HepG2 (cell line): ENCODE results near the gene ZNF804B.

Experiments
- CHCHD3 ChIP-seq: sonication (generic); formaldehyde crosslinking; IDR thresholded peaks from 2 replicates; pipeline ENCODE4 v1.8.0; 2022; ENCODE audit warnings: mild to moderate bottlenecking, missing genetic modification reagents, moderate library complexity
- HIVEP1 ChIP-seq: sonication (generic); formaldehyde crosslinking; IDR thresholded peaks from 2 replicates; pipeline ENCODE4 v1.4.0; 2020; ENCODE audit warnings: mild to moderate bottlenecking, missing genetic modification reagents
- MAZ ChIP-seq, 2 experiments: sonication (generic) in 1 of 2; formaldehyde crosslinking in 1 of 2; IDR thresholded peaks; 2 replicates each; pipeline versions ENCODE4 v1.5.0 to v1.6.1; 2012 to 2020; ENCODE audit warnings: low read depth in 2 of 2, mild to moderate bottlenecking in 2 of 2, borderline replicate concordance in 1 of 2, improper control_type of control experiment in 1 of 2, low read length in 1 of 2, missing genetic modification reagents in 1 of 2, moderate library complexity in 1 of 2
- PAX8 ChIP-seq: sonication (generic); formaldehyde crosslinking; IDR thresholded peaks from 2 replicates; pipeline ENCODE4 v1.8.0; 2022; ENCODE audit warnings: mild to moderate bottlenecking, missing genetic modification reagents, borderline replicate concordance
- ZBTB8A ChIP-seq: sonication (generic); formaldehyde crosslinking; IDR thresholded peaks from 2 replicates; pipeline ENCODE4 v1.4.0; 2020; ENCODE audit warnings: mild to moderate bottlenecking, low read depth, missing genetic modification reagents, borderline replicate concordance
- ZFP37 ChIP-seq: sonication (generic); formaldehyde crosslinking; IDR thresholded peaks from 2 replicates; pipeline ENCODE4 v1.4.0; 2020; ENCODE audit warnings: missing genetic modification reagents, borderline replicate concordance
- ZNF30 ChIP-seq: sonication (generic); formaldehyde crosslinking; IDR thresholded peaks from 2 replicates; pipeline ENCODE4 v1.5.0; 2020; ENCODE audit warnings: mild to moderate bottlenecking, missing genetic modification reagents
- ZNF354B ChIP-seq: sonication (generic); formaldehyde crosslinking; IDR thresholded peaks from 2 replicates; pipeline ENCODE4 v1.8.0; 2022; ENCODE audit warnings: mild to moderate bottlenecking, missing genetic modification reagents
- ZZZ3 ChIP-seq: sonication (generic); formaldehyde crosslinking; IDR thresholded peaks from 2 replicates; pipeline ENCODE4 v1.4.0; 2020; ENCODE audit warnings: missing genetic modification reagents, mild to moderate bottlenecking, borderline replicate concordance
- TF ChIP-seq, protein P1 (sequence below): sonication (generic); formaldehyde crosslinking; IDR thresholded peaks from 2 replicates; pipeline ENCODE4 v1.5.0; 2020; ENCODE audit warnings: mild to moderate bottlenecking, missing genetic modification reagents, moderate library complexity
- TF ChIP-seq, protein P2 (sequence below): sonication (generic); formaldehyde crosslinking; IDR thresholded peaks from 2 replicates; pipeline ENCODE4 v1.4.0; 2020; ENCODE audit warnings: missing genetic modification reagents
- TF ChIP-seq, protein P3 (sequence below): sonication (generic); formaldehyde crosslinking; IDR thresholded peaks from 2 replicates; pipeline ENCODE4 v1.9.0; 2021; ENCODE audit warnings: mild to moderate bottlenecking, missing genetic modification reagents

DNA sequence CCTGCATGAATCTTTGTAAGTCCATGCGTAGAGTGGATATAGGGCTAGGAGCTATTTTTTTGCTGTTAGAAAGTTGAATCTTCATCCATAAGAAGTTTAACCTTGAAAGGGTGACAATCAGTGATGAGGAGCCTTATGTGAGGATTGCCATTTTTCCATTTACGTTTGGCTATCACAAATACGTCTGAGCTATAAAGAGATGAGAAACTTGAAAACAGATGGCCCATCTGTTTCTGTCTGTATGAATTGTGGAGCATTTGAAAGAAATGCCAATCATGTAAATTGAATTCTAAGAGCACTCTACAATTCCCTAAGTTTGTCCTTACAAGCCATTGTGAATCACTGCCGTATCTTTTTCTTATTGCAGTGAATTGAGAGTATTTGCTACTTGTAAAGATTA, 205.9 kb downstream of the ZNF804B start:
- no peak for TF ChIP-seq ZNF354B (CRISPR knock-in tag)
- TF ChIP-seq, protein P1, sequence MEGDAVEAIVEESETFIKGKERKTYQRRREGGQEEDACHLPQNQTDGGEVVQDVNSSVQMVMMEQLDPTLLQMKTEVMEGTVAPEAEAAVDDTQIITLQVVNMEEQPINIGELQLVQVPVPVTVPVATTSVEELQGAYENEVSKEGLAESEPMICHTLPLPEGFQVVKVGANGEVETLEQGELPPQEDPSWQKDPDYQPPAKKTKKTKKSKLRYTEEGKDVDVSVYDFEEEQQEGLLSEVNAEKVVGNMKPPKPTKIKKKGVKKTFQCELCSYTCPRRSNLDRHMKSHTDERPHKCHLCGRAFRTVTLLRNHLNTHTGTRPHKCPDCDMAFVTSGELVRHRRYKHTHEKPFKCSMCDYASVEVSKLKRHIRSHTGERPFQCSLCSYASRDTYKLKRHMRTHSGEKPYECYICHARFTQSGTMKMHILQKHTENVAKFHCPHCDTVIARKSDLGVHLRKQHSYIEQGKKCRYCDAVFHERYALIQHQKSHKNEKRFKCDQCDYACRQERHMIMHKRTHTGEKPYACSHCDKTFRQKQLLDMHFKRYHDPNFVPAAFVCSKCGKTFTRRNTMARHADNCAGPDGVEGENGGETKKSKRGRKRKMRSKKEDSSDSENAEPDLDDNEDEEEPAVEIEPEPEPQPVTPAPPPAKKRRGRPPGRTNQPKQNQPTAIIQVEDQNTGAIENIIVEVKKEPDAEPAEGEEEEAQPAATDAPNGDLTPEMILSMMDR (CRISPR knock-in tag) = no peak
- TF ChIP-seq ZNF30 (CRISPR knock-in tag) = no peak
- TF ChIP-seq ZBTB8A (CRISPR knock-in tag) = no peak
- TF ChIP-seq ZZZ3 (CRISPR knock-in tag) = no peak
- TF ChIP-seq ZFP37 (CRISPR knock-in tag) = no peak
- TF ChIP-seq HIVEP1 (CRISPR knock-in tag) = no peak
- TF ChIP-seq CHCHD3 (CRISPR knock-in tag) = no peak
- no peak for TF ChIP-seq MAZ (IDR thresholded peaks at IDR 0.05; ENCODE audit: borderline replicate concordance, low read depth, low read length)
- TF ChIP-seq MAZ (CRISPR knock-in tag; IDR thresholded peaks at IDR 0.05; ENCODE audit: low read depth) = no peak
- no peak for TF ChIP-seq PAX8 (CRISPR knock-in tag)
- TF ChIP-seq, protein P2, sequence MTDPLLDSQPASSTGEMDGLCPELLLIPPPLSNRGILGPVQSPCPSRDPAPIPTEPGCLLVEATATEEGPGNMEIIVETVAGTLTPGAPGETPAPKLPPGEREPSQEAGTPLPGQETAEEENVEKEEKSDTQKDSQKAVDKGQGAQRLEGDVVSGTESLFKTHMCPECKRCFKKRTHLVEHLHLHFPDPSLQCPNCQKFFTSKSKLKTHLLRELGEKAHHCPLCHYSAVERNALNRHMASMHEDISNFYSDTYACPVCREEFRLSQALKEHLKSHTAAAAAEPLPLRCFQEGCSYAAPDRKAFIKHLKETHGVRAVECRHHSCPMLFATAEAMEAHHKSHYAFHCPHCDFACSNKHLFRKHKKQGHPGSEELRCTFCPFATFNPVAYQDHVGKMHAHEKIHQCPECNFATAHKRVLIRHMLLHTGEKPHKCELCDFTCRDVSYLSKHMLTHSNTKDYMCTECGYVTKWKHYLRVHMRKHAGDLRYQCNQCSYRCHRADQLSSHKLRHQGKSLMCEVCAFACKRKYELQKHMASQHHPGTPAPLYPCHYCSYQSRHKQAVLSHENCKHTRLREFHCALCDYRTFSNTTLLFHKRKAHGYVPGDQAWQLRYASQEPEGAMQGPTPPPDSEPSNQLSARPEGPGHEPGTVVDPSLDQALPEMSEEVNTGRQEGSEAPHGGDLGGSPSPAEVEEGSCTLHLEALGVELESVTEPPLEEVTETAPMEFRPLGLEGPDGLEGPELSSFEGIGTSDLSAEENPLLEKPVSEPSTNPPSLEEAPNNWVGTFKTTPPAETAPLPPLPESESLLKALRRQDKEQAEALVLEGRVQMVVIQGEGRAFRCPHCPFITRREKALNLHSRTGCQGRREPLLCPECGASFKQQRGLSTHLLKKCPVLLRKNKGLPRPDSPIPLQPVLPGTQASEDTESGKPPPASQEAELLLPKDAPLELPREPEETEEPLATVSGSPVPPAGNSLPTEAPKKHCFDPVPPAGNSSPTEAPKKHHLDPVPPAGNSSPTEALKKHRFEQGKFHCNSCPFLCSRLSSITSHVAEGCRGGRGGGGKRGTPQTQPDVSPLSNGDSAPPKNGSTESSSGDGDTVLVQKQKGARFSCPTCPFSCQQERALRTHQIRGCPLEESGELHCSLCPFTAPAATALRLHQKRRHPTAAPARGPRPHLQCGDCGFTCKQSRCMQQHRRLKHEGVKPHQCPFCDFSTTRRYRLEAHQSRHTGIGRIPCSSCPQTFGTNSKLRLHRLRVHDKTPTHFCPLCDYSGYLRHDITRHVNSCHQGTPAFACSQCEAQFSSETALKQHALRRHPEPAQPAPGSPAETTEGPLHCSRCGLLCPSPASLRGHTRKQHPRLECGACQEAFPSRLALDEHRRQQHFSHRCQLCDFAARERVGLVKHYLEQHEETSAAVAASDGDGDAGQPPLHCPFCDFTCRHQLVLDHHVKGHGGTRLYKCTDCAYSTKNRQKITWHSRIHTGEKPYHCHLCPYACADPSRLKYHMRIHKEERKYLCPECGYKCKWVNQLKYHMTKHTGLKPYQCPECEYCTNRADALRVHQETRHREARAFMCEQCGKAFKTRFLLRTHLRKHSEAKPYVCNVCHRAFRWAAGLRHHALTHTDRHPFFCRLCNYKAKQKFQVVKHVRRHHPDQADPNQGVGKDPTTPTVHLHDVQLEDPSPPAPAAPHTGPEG (CRISPR knock-in tag) = no peak
- TF ChIP-seq, protein P3, sequence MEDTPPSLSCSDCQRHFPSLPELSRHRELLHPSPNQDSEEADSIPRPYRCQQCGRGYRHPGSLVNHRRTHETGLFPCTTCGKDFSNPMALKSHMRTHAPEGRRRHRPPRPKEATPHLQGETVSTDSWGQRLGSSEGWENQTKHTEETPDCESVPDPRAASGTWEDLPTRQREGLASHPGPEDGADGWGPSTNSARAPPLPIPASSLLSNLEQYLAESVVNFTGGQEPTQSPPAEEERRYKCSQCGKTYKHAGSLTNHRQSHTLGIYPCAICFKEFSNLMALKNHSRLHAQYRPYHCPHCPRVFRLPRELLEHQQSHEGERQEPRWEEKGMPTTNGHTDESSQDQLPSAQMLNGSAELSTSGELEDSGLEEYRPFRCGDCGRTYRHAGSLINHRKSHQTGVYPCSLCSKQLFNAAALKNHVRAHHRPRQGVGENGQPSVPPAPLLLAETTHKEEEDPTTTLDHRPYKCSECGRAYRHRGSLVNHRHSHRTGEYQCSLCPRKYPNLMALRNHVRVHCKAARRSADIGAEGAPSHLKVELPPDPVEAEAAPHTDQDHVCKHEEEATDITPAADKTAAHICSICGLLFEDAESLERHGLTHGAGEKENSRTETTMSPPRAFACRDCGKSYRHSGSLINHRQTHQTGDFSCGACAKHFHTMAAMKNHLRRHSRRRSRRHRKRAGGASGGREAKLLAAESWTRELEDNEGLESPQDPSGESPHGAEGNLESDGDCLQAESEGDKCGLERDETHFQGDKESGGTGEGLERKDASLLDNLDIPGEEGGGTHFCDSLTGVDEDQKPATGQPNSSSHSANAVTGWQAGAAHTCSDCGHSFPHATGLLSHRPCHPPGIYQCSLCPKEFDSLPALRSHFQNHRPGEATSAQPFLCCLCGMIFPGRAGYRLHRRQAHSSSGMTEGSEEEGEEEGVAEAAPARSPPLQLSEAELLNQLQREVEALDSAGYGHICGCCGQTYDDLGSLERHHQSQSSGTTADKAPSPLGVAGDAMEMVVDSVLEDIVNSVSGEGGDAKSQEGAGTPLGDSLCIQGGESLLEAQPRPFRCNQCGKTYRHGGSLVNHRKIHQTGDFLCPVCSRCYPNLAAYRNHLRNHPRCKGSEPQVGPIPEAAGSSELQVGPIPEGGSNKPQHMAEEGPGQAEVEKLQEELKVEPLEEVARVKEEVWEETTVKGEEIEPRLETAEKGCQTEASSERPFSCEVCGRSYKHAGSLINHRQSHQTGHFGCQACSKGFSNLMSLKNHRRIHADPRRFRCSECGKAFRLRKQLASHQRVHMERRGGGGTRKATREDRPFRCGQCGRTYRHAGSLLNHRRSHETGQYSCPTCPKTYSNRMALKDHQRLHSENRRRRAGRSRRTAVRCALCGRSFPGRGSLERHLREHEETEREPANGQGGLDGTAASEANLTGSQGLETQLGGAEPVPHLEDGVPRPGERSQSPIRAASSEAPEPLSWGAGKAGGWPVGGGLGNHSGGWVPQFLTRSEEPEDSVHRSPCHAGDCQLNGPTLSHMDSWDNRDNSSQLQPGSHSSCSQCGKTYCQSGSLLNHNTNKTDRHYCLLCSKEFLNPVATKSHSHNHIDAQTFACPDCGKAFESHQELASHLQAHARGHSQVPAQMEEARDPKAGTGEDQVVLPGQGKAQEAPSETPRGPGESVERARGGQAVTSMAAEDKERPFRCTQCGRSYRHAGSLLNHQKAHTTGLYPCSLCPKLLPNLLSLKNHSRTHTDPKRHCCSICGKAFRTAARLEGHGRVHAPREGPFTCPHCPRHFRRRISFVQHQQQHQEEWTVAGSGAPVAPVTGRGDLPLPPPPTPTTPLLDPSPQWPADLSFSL (CRISPR knock-in tag) = no peak
